Duodenal mucosa (tissue), 2 donors: ENCODE results near the gene TMX4.

ENCODE experiments used
- H3K27ac ChIP-seq: one replicate; pipeline ENCODE4 v1.7.0; 2013; ENCODE audit warnings: low read depth, low read length
- H3K27me3 ChIP-seq, 2 donors: one replicate each; pipeline ENCODE4 v1.7.0; 2013; ENCODE audit warnings: low read length in 2 of 2, control low read depth in 1 of 2; ENCODE audit not compliant: insufficient read depth in 2 of 2, control insufficient read depth in 1 of 2
- H3K36me3 ChIP-seq, 2 donors: one replicate each; pipeline ENCODE4 v1.7.0; 2013; ENCODE audit warnings: low read length in 2 of 2, control low read depth in 1 of 2; ENCODE audit not compliant: insufficient read depth in 2 of 2, control insufficient read depth in 1 of 2
- H3K4me1 ChIP-seq, 2 donors: one replicate each; pipeline ENCODE4 v1.7.0; 2013; ENCODE audit warnings: low read length in 2 of 2, control low read depth in 1 of 2; ENCODE audit not compliant: insufficient read depth in 2 of 2, control insufficient read depth in 1 of 2
- H3K4me3 ChIP-seq, 2 donors: one replicate each; pipeline ENCODE4 v1.7.0; 2013; ENCODE audit warnings: low read length in 2 of 2, low read depth in 1 of 2
- H3K9ac ChIP-seq, 2 donors: one replicate each; pipeline ENCODE4 v1.7.0; 2013; ENCODE audit warnings: low read length in 2 of 2, low read depth in 1 of 2
- H3K9me3 ChIP-seq, 2 donors: one replicate each; pipeline ENCODE4 v1.7.0; 2013; ENCODE audit warnings: low read length in 2 of 2, control low read depth in 1 of 2; ENCODE audit not compliant: control insufficient read depth in 1 of 2

TMX4 gene

DNA sequence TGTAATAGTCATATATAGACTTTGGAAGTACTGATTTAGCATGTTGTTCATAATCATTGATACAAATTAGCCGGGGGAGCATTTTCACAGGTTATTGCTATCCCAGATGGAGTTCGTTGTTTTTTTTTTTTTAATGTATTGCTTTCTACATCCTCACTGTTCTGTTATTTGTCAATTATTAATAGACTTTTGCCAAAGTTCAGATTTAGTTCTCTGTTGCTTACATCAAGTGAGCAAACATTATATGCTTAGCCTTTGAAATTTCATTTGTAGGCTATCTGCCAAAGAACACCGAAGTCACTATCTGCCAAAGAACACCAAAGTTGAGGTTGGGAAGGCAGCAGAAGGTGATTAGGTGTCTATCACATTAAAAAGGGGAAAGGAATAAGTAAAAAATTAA lies 79.2 kb downstream of the TMX4 start, which contains the start of gene HAO1:
TSS of gene HAO1 (minus strand) at position 118 of the 400 bp plus-strand sequence. CDS start at position 82, 36 bp downstream.
- H3K9ac ChIP-seq = no peak within 1 kb of the TSS
- H3K27ac ChIP-seq = no peak within 1 kb of the TSS
- no peaks in the 10 kb centered on the region for H3K36me3 ChIP-seq
- peaks cover 3 to 19% of the 10 kb centered on the region in 2 donors for H3K4me1 ChIP-seq
- H3K4me3 ChIP-seq = no peak within 1 kb of the TSS
- no peaks in the 10 kb centered on the region for H3K9me3 ChIP-seq
- H3K27me3 ChIP-seq = no peaks in the 10 kb centered on the region

DNA sequence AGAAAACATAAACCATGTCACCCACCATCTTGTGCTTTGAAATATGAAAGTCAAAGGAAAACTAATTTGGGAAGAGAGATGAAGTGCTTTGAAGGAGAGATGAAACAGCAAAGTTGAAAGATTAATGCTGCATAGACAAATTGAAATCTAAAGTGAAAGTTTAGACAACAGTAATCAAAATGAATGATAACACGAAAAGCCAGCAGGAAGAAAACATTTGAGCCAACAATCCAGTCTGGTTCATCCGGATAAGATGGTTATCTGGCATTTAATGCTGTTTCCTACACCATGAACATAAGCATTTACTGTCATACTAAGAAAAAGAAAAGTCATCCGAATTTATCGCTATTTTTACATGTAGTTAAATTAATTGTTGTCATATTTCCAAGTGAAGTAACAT lies 79.9 kb downstream of the TMX4 start:
- H3K4me3 ChIP-seq = no peak overlapping the region
- H3K27me3 ChIP-seq = no peaks in the 10 kb centered on the region
- peaks cover 3 to 19% of the 10 kb centered on the region in 2 donors for H3K4me1 ChIP-seq
- H3K36me3 ChIP-seq = no peaks in the 10 kb centered on the region
- H3K9me3 ChIP-seq = no peaks in the 10 kb centered on the region
- H3K9ac ChIP-seq = no peak overlapping the region
- H3K27ac ChIP-seq = no peak overlapping the region

- Histone ChIP-seq H3K9ac (no peak overlapping the region), H3K36me3 (no peaks in the 10 kb centered on the region), H3K4me3 (no peak overlapping the region), H3K27ac (no peak overlapping the region), H3K4me1 (peaks cover 3 to 19% of the 10 kb centered on the region in 2 donors), H3K27me3 (no peaks in the 10 kb centered on the region), H3K9me3 (no peaks in the 10 kb centered on the region)
Observed at GRCh38 chr20:7938058-7938457, 81.5 kb downstream of the TMX4 start.

GRCh38 chr20:7937328-7937727 lies 82.2 kb downstream of the TMX4 start:
- Histone ChIP-seq H3K36me3 (no peaks in the 10 kb centered on the region), H3K4me3 (no peak overlapping the region), H3K27ac (no peak overlapping the region), H3K27me3 (no peaks in the 10 kb centered on the region), H3K9ac (no peak overlapping the region), H3K4me1 (peaks cover 3 to 19% of the 10 kb centered on the region in 2 donors), H3K9me3 (no peaks in the 10 kb centered on the region)

- peaks cover 0 to 12% of the 10 kb centered on the region in 2 donors for H3K4me1 ChIP-seq
- no peak overlapping the region for H3K27ac ChIP-seq
- no peaks in the 10 kb centered on the region for H3K9me3 ChIP-seq
- no peak overlapping the region for H3K4me3 ChIP-seq
- no peak overlapping the region for H3K9ac ChIP-seq
- no peaks in the 10 kb centered on the region for H3K36me3 ChIP-seq
- H3K27me3 ChIP-seq = no peaks in the 10 kb centered on the region
Observed at GRCh38 chr20:7935027-7935551, 84.5 kb downstream of the TMX4 start.

DNA sequence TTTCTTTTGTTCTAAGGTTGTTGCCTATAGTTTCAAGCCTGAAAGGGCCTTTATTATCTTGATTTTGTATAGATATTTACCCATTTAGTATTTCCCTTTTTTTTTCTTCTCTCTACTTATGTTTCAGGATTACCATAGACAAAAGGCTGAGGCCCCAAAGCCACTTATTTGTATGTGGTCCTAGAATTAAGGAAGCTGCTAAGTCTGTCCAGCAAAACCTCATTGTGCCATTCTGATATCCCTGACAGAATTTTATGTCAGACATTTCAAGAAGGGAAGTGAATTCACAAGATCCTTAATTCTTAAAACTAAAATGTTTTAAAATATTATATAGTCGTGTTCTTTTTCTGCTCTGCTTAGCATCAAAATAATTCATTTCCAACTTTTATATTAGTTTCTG lies 86.2 kb downstream of the TMX4 start:
- Histone ChIP-seq H3K27ac (no peak overlapping the region), H3K9ac (no peak overlapping the region), H3K36me3 (no peaks in the 10 kb centered on the region), H3K9me3 (no peaks in the 10 kb centered on the region), H3K27me3 (no peaks in the 10 kb centered on the region), H3K4me1 (peaks cover 0 to 6% of the 10 kb centered on the region in 2 donors), H3K4me3 (no peak overlapping the region)

DNA sequence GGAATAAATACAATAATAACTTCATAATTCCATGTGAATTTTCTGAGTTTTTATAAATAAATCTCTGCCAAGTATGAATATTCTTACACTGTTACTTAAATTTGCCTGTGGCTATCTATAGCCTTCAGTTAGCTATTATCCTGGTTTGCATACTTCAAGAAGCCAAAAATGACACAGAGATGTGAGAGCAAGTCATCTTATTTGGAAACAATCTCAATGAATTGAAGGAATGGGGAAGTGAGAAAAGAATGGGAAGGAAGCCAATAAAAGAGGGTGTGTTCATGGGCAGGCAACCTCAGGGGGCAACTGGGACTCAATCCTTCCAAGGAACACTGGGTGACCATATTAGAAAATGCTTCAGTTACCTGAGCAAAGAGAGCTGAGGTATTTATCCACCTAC lies 89.2 kb downstream of the TMX4 start:
- Histone ChIP-seq H3K4me3 (no peak overlapping the region), H3K27me3 (no peaks in the 10 kb centered on the region), H3K36me3 (no peaks in the 10 kb centered on the region), H3K27ac (no peak overlapping the region), H3K4me1 (no peaks in the 10 kb centered on the region), H3K9me3 (no peaks in the 10 kb centered on the region), H3K9ac (no peak overlapping the region)
